HepG2 (cell line): ENCODE measurements around the gene LRSAM1. TPM values are rescaled to one million over a fixed set of nuclear protein-coding genes. Genes with fewer than 3 reads are reported as not detected.
A peak's percentile ranks its signal among the peaks of the same experiment; 100 is the strongest.

Source experiments
- BRCA1 ChIP-seq: sonication (generic); formaldehyde crosslinking; IDR thresholded peaks from 2 replicates; pipeline ENCODE4 v1.4.0; 2020; ENCODE audit warnings: missing genetic modification reagents
- DNMT3B ChIP-seq: conservative IDR thresholded peaks from 2 replicates; pipeline ENCODE4 v1.6.1; 2016; ENCODE audit warnings: missing biosample characterization, control low read depth
- IRF2 ChIP-seq: IDR thresholded peaks from 2 replicates; pipeline ENCODE4 v1.6.1; 2018; ENCODE audit warnings: missing genetic modification reagents, missing compliant biosample characterization
- KMT2A ChIP-seq: sonication (generic); formaldehyde crosslinking; IDR thresholded peaks from 2 replicates; pipeline ENCODE4 v1.4.0; 2020; ENCODE audit warnings: missing genetic modification reagents
- MLLT10 ChIP-seq: sonication (generic); formaldehyde crosslinking; IDR thresholded peaks from 2 replicates; pipeline ENCODE4 v1.4.0; 2020; ENCODE audit warnings: missing genetic modification reagents
- NR2F2 ChIP-seq: IDR thresholded peaks from 2 replicates; pipeline ENCODE4 v1.6.1; 2012; ENCODE audit warnings: low read depth, inconsistent platforms, borderline replicate concordance
- NRL ChIP-seq: sonication (generic); formaldehyde crosslinking; IDR thresholded peaks from 2 replicates; pipeline ENCODE4 v1.5.0; 2020; ENCODE audit warnings: missing genetic modification reagents, mild to moderate bottlenecking, moderate library complexity, borderline replicate concordance
- TBP ChIP-seq: sonication (generic); formaldehyde crosslinking; IDR thresholded peaks from 2 replicates; pipeline ENCODE4 v1.5.0; 2020; ENCODE audit warnings: missing genetic modification reagents
- polyA plus RNA-seq, 8 experiments: library from polyadenylated mRNA; depleted of rRNA in 3 of 8; stranded (reverse) in 7 of 8; unstranded in 1 of 8; fragments of >200 nt; fragmentation: Illumina TruSeq in 4 of 8; extraction: Trizol in 4 of 8; gene quantifications; 2 replicates each; pipeline versions ENCODE4 v1.2.1 to v1.2.3, GENCODE V29; 2011 to 2016; ENCODE audit warnings: low read depth in 4 of 8, missing spikeins in 1 of 8, mixed read lengths in 1 of 8; ENCODE audit not compliant: insufficient read depth in 1 of 8
- total RNA-seq, 5 experiments: library from RNA; depleted of rRNA; stranded (reverse); fragments of >200 nt; fragmentation: Illumina TruSeq; extraction: Trizol; gene quantifications; 2 replicates each; pipeline ENCODE4 v1.2.3, GENCODE V29; 2016; ENCODE audit warnings: low read depth in 1 of 5
- TF ChIP-seq, protein P1 (sequence below): sonication (generic); formaldehyde crosslinking; IDR thresholded peaks from 2 replicates; pipeline ENCODE4 v1.4.0; 2020; ENCODE audit warnings: missing genetic modification reagents
- TF ChIP-seq, protein P2 (sequence below): sonication (generic); formaldehyde crosslinking; IDR thresholded peaks from 2 replicates; pipeline ENCODE4 v1.5.0; 2020; ENCODE audit warnings: missing genetic modification reagents
- TF ChIP-seq, protein P3 (sequence below): sonication (generic); formaldehyde crosslinking; IDR thresholded peaks from 2 replicates; pipeline ENCODE4 v1.8.0; 2022; ENCODE audit warnings: mild to moderate bottlenecking, missing genetic modification reagents; ENCODE audit not compliant: insufficient replicate concordance
- TF ChIP-seq, protein P4 (sequence below): IDR thresholded peaks from 2 replicates; pipeline ENCODE4 v1.6.1; 2012; ENCODE audit warnings: low read length, improper control_type of control experiment
- TF ChIP-seq, protein P5 (sequence below): sonication (generic); IDR thresholded peaks from 2 replicates; pipeline ENCODE4 v1.6.1; 2016; ENCODE audit warnings: low read depth, borderline replicate concordance
- TF ChIP-seq, protein P6 (sequence below): fragments of 450-650 bp; IDR thresholded peaks from 2 replicates; pipeline ENCODE4 v1.6.1; 2017; ENCODE audit warnings: mild to moderate bottlenecking
- TF ChIP-seq, protein P7 (sequence below): sonication (generic); formaldehyde crosslinking; IDR thresholded peaks from 2 replicates; pipeline ENCODE4 v1.8.0; 2022; ENCODE audit warnings: missing genetic modification reagents, mild to moderate bottlenecking, inconsistent platforms, borderline replicate concordance

The LRSAM1 gene
- total and polyA plus RNA-seq, 2 of the 13 experiments (the other 11 are each of a cell fraction or from before 2014, with no cell fraction given): 8.7 to 10.2 TPM

DNA sequence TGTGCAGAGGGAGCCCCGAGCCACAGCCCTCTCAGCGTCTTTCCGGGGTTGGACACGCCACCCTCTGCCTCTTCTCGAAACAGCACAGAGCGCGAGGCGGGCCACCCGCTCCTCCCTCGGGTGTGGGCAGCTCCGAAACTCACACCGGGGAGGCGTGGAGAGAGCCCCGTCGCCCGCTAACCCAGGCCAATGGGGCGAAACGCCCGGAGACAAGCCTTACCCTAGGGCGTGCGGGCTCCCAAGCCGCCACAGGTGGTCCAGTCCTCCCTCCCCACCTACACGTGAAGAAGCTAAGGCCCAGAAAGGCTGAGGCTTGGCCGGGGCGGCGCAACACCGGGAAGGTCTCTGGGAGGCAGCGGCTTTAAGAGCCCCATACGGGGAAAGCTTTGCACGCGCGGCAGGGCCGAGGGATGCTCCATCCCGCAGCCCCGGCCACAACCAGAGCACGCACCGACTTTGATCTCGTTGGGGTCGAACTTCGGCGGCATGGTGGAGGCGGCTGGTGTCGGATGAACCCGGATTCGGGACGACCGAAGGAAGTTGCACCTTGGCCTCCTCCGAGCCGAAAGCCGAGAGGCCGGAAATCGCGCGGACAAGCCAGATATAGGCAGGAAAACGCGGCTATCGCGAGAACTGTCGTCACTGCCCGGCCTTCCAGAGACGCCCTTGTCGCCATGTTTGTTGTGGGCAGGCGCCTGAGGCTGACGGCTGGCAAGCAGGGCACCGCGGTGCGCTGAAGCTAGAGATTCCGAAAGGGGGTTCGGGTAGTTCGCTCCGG lies at the start of gene LRSAM1, which contains the start of gene RPL12 (continued):
- TF ChIP-seq, protein P1, sequence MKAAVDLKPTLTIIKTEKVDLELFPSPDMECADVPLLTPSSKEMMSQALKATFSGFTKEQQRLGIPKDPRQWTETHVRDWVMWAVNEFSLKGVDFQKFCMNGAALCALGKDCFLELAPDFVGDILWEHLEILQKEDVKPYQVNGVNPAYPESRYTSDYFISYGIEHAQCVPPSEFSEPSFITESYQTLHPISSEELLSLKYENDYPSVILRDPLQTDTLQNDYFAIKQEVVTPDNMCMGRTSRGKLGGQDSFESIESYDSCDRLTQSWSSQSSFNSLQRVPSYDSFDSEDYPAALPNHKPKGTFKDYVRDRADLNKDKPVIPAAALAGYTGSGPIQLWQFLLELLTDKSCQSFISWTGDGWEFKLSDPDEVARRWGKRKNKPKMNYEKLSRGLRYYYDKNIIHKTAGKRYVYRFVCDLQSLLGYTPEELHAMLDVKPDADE (CRISPR knock-in tag): peak; percentile 84; the same call in 1 of the 2 replicates
- TF ChIP-seq, protein P2, sequence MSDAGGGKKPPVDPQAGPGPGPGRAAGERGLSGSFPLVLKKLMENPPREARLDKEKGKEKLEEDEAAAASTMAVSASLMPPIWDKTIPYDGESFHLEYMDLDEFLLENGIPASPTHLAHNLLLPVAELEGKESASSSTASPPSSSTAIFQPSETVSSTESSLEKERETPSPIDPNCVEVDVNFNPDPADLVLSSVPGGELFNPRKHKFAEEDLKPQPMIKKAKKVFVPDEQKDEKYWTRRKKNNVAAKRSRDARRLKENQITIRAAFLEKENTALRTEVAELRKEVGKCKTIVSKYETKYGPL (CRISPR knock-in tag): peak; percentile 35; the same call in 1 of the 2 replicates
- TF ChIP-seq NR2F2 (no peak), TBP (CRISPR knock-in tag) (peak; percentile 32; the same call in 1 of the 2 replicates), KMT2A (CRISPR knock-in tag) (peak; percentile 90), NRL (CRISPR knock-in tag) (peak; percentile 37; the same call in 1 of the 2 replicates), MLLT10 (no peak), BRCA1 (peak; percentile 91; the same call in 1 of the 2 replicates), DNMT3B (CRISPR knock-in tag) (peak; percentile 76; the same call in 1 of the 2 replicates), IRF2 (CRISPR knock-in tag) (peak; percentile 95)
- TF ChIP-seq, protein P3, sequence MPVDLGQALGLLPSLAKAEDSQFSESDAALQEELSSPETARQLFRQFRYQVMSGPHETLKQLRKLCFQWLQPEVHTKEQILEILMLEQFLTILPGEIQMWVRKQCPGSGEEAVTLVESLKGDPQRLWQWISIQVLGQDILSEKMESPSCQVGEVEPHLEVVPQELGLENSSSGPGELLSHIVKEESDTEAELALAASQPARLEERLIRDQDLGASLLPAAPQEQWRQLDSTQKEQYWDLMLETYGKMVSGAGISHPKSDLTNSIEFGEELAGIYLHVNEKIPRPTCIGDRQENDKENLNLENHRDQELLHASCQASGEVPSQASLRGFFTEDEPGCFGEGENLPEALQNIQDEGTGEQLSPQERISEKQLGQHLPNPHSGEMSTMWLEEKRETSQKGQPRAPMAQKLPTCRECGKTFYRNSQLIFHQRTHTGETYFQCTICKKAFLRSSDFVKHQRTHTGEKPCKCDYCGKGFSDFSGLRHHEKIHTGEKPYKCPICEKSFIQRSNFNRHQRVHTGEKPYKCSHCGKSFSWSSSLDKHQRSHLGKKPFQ (CRISPR knock-in tag): no peak
- TF ChIP-seq, protein P4, sequence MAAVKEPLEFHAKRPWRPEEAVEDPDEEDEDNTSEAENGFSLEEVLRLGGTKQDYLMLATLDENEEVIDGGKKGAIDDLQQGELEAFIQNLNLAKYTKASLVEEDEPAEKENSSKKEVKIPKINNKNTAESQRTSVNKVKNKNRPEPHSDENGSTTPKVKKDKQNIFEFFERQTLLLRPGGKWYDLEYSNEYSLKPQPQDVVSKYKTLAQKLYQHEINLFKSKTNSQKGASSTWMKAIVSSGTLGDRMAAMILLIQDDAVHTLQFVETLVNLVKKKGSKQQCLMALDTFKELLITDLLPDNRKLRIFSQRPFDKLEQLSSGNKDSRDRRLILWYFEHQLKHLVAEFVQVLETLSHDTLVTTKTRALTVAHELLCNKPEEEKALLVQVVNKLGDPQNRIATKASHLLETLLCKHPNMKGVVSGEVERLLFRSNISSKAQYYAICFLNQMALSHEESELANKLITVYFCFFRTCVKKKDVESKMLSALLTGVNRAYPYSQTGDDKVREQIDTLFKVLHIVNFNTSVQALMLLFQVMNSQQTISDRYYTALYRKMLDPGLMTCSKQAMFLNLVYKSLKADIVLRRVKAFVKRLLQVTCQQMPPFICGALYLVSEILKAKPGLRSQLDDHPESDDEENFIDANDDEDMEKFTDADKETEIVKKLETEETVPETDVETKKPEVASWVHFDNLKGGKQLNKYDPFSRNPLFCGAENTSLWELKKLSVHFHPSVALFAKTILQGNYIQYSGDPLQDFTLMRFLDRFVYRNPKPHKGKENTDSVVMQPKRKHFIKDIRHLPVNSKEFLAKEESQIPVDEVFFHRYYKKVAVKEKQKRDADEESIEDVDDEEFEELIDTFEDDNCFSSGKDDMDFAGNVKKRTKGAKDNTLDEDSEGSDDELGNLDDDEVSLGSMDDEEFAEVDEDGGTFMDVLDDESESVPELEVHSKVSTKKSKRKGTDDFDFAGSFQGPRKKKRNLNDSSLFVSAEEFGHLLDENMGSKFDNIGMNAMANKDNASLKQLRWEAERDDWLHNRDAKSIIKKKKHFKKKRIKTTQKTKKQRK: no peak
- TF ChIP-seq, protein P5, sequence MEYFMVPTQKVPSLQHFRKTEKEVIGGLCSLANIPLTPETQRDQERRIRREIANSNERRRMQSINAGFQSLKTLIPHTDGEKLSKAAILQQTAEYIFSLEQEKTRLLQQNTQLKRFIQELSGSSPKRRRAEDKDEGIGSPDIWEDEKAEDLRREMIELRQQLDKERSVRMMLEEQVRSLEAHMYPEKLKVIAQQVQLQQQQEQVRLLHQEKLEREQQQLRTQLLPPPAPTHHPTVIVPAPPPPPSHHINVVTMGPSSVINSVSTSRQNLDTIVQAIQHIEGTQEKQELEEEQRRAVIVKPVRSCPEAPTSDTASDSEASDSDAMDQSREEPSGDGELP: peak; percentile 27; the same call in 1 of the 2 replicates
- TF ChIP-seq, protein P6, sequence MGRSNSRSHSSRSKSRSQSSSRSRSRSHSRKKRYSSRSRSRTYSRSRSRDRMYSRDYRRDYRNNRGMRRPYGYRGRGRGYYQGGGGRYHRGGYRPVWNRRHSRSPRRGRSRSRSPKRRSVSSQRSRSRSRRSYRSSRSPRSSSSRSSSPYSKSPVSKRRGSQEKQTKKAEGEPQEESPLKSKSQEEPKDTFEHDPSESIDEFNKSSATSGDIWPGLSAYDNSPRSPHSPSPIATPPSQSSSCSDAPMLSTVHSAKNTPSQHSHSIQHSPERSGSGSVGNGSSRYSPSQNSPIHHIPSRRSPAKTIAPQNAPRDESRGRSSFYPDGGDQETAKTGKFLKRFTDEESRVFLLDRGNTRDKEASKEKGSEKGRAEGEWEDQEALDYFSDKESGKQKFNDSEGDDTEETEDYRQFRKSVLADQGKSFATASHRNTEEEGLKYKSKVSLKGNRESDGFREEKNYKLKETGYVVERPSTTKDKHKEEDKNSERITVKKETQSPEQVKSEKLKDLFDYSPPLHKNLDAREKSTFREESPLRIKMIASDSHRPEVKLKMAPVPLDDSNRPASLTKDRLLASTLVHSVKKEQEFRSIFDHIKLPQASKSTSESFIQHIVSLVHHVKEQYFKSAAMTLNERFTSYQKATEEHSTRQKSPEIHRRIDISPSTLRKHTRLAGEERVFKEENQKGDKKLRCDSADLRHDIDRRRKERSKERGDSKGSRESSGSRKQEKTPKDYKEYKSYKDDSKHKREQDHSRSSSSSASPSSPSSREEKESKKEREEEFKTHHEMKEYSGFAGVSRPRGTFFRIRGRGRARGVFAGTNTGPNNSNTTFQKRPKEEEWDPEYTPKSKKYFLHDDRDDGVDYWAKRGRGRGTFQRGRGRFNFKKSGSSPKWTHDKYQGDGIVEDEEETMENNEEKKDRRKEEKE: no peak
- TF ChIP-seq, protein P7, sequence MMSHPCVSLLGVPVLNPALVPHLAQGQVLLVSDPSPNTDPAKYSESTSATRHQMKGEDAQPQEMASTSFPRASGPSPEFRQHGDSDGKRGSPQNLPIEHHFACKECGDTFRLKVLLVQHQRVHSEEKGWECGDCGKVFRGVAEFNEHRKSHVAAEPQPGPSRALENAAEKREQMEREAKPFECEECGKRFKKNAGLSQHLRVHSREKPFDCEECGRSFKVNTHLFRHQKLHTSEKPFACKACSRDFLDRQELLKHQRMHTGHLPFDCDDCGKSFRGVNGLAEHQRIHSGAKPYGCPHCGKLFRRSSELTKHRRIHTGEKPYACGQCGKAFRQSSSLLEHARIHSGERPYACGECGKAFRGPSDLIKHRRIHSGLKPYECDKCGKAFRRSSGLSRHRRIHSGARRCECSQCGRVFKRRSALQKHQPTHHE: peak; percentile 93
